ENCODE results near the gene FDPS. TPM values are rescaled to one million over a fixed set of nuclear protein-coding genes. Genes with fewer than 3 reads are reported as not detected.

The FDPS gene
- total and polyA plus RNA-seq, 2 experiments from 2014 or later = 287 to 366 TPM

DNA sequence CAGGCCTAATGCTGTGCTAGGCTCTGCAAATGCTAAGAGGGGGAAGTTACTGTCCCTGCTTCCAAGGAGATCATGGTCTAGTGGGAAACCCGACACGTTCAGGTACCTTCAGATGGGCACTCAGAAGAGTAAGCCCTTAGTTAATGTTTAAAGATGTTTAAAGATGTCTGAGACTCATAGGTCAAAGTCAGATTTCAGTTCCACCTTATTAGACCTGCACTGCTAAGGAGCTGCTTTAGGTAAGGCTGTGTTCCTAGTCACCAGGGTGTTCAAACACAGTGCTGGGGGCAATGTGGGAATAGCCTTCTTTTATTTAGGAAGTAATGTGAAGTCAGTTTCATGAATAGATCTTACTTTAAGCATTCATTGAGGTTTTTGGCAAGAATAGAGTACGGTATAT is 8.3 kb downstream of the FDPS start (continued):
- TF ChIP-seq, protein P1, sequence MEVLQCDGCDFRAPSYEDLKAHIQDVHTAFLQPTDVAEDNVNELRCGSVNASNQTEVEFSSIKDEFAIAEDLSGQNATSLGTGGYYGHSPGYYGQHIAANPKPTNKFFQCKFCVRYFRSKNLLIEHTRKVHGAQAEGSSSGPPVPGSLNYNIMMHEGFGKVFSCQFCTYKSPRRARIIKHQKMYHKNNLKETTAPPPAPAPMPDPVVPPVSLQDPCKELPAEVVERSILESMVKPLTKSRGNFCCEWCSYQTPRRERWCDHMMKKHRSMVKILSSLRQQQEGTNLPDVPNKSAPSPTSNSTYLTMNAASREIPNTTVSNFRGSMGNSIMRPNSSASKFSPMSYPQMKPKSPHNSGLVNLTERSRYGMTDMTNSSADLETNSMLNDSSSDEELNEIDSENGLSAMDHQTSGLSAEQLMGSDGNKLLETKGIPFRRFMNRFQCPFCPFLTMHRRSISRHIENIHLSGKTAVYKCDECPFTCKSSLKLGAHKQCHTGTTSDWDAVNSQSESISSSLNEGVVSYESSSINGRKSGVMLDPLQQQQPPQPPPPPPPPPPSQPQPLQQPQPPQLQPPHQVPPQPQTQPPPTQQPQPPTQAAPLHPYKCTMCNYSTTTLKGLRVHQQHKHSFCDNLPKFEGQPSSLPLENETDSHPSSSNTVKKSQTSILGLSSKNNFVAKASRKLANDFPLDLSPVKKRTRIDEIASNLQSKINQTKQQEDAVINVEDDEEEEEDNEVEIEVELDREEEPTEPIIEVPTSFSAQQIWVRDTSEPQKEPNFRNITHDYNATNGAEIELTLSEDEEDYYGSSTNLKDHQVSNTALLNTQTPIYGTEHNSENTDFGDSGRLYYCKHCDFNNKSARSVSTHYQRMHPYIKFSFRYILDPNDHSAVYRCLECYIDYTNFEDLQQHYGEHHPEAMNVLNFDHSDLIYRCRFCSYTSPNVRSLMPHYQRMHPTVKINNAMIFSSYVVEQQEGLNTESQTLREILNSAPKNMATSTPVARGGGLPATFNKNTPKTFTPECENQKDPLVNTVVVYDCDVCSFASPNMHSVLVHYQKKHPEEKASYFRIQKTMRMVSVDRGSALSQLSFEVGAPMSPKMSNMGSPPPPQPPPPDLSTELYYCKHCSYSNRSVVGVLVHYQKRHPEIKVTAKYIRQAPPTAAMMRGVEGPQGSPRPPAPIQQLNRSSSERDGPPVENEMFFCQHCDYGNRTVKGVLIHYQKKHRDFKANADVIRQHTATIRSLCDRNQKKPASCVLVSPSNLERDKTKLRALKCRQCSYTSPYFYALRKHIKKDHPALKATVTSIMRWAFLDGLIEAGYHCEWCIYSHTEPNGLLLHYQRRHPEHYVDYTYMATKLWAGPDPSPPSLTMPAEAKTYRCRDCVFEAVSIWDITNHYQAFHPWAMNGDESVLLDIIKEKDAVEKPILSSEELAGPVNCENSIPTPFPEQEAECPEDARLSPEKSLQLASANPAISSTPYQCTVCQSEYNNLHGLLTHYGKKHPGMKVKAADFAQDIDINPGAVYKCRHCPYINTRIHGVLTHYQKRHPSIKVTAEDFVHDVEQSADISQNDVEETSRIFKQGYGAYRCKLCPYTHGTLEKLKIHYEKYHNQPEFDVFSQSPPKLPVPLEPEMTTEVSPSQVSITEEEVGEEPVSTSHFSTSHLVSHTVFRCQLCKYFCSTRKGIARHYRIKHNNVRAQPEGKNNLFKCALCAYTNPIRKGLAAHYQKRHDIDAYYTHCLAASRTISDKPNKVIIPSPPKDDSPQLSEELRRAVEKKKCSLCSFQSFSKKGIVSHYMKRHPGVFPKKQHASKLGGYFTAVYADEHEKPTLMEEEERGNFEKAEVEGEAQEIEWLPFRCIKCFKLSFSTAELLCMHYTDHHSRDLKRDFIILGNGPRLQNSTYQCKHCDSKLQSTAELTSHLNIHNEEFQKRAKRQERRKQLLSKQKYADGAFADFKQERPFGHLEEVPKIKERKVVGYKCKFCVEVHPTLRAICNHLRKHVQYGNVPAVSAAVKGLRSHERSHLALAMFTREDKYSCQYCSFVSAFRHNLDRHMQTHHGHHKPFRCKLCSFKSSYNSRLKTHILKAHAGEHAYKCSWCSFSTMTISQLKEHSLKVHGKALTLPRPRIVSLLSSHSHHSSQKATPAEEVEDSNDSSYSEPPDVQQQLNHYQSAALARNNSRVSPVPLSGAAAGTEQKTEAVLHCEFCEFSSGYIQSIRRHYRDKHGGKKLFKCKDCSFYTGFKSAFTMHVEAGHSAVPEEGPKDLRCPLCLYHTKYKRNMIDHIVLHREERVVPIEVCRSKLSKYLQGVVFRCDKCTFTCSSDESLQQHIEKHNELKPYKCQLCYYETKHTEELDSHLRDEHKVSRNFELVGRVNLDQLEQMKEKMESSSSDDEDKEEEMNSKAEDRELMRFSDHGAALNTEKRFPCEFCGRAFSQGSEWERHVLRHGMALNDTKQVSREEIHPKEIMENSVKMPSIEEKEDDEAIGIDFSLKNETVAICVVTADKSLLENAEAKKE (CRISPR knock-in tag; IDR thresholded peaks at IDR 0.05) = no peak
- TF ChIP-seq, protein P2, sequence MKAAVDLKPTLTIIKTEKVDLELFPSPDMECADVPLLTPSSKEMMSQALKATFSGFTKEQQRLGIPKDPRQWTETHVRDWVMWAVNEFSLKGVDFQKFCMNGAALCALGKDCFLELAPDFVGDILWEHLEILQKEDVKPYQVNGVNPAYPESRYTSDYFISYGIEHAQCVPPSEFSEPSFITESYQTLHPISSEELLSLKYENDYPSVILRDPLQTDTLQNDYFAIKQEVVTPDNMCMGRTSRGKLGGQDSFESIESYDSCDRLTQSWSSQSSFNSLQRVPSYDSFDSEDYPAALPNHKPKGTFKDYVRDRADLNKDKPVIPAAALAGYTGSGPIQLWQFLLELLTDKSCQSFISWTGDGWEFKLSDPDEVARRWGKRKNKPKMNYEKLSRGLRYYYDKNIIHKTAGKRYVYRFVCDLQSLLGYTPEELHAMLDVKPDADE (IDR thresholded peaks at IDR 0.05) = no peak
- TF ChIP-seq CREB1 (CRISPR knock-in tag; IDR thresholded peaks at IDR 0.05; ENCODE audit: low read depth) (no peak), EZH2phosphoT487 (IDR thresholded peaks at IDR 0.05; ENCODE audit: unreplicated experiment) (no peak), POLR2AphosphoS5 (IDR thresholded peaks at IDR 0.05; ENCODE audit: low read depth) (no peak), ZNF331 (CRISPR knock-in tag; IDR thresholded peaks at IDR 0.05; ENCODE audit: low read depth) (no peak), ZNF114 (CRISPR knock-in tag; IDR thresholded peaks at IDR 0.05) (no peak), JUNB (IDR thresholded peaks at IDR 0.05; ENCODE audit: unreplicated experiment) (no peak), NANOG (IDR thresholded peaks at IDR 0.05; ENCODE audit: borderline replicate concordance) (no peak)
- TF ChIP-seq, protein P3, sequence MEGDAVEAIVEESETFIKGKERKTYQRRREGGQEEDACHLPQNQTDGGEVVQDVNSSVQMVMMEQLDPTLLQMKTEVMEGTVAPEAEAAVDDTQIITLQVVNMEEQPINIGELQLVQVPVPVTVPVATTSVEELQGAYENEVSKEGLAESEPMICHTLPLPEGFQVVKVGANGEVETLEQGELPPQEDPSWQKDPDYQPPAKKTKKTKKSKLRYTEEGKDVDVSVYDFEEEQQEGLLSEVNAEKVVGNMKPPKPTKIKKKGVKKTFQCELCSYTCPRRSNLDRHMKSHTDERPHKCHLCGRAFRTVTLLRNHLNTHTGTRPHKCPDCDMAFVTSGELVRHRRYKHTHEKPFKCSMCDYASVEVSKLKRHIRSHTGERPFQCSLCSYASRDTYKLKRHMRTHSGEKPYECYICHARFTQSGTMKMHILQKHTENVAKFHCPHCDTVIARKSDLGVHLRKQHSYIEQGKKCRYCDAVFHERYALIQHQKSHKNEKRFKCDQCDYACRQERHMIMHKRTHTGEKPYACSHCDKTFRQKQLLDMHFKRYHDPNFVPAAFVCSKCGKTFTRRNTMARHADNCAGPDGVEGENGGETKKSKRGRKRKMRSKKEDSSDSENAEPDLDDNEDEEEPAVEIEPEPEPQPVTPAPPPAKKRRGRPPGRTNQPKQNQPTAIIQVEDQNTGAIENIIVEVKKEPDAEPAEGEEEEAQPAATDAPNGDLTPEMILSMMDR (conservative IDR thresholded peaks at IDR 0.05; ENCODE audit: low read depth in 2 of 2) = no peak

Measured in GM23338 (cell line).